Activated T-cell treated with anti-CD3 and anti-CD28 coated beads, Interleukin-2, amount 50 U/mL, for 1 hour (primary cell): ENCODE results near the gene TSPAN17.
"Not testable (repeated sequence)": the region's sequence is repeated elsewhere in the genome, so short reads cannot be mapped to it uniquely, and the experiment has no call there.

Experiments
- DNase-seq: peaks from one replicate; pipeline ENCODE4 v3.0.0-alpha.2; 2020

Gene TSPAN17

DNA sequence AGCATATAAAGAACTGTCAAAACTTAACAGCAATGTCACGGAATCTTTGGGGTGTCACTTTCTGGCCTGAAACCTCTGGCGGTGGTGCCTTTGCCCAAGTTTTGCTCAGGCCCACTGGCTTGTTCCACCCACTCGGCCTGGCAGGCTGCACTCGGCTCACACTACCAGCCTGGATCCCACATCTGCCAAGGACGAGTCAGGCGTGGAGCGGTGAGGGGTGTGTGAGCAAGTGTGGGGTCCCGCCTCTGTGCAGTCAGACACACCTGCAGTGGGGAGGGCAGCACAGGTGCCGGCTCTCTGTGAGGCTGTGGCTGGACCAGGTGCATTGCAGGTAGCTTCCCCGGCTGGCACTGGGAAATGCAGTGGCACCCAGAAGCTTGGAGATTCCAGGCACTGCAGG, 40.0 kb downstream of the TSPAN17 start:
- DNase-seq, result no peak

DNA sequence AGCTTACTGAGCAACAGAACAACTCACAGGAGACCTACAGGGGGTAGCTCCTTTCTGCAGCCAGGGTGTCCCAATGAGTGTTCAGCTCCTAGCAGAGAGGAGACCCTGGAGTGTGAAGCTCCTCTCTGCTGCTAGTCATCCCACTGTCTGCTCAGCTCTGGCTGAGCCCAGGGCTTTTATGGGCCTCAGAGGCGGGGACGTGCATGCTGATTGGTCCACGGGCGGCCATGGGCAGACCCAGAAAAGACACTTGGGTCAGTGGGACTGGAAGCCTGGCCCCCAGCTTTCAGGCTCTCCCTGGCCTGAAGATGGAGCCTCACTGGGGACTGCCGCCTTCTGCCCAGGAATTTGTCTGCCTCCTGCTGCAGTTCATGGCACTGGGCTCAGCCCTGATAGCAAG, 40.6 kb downstream of the TSPAN17 start:
- no peak for DNase-seq

DNA sequence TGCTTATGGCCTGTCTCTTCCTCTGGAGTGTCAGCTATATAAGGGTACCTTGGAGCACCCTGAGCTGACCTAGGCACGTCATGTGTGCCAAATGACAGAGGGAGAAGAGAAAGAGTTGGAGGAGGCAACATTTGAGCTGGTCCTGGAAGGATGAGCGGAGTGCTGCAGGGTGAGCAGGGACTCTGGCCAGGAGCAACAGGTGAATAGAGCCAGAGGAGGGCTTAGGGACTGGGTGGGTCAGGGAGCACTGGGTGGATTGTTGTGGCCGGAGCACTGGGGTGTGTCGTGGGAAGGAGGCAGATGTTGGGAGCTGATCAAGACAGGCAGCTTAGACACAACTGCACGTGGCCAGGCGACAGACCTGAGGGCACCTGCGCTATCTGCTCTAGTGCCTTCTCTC, 43.6 kb downstream of the TSPAN17 start:
- no peak for DNase-seq

DNA sequence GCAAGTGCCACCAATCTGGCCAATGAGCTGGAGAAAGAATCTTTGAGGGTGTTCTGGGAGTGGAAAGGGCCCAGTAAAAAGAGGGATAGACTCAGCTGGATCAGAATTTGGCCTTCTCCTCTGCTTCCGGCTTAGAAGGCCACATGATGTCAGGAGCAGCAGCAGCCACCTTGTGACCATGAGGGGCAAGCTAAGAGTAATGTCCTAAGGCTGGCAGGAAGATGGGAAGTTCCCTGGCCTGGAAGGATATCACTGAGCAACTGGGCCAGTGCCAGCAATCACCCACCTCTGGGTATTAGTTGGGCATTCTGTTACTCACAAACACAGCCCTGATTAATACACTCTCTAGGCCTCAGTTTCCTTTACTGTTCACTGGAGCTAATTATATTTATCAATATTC, 44.2 kb downstream of the TSPAN17 start:
- DNase-seq, result no peak

DNA sequence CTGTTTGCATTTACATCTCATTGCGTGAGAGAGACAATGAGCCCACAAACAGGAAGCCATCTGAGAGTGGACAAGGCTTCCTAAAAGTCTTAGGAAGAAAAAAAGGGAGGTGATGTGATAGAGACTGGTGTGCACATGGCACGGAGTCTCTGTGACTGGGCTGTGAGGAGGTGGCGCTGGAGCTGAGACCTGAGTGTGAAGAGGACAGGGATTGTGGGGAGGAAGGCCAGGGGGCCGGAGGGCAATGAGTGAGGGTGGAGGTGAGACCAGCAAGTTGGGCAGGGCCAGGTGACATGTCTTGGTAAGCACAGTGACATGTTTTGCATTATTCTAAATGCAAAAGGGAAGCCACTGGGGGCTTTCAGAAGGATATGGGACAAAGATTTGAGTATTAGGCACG, 45.0 kb downstream of the TSPAN17 start:
- no peak for DNase-seq

DNA sequence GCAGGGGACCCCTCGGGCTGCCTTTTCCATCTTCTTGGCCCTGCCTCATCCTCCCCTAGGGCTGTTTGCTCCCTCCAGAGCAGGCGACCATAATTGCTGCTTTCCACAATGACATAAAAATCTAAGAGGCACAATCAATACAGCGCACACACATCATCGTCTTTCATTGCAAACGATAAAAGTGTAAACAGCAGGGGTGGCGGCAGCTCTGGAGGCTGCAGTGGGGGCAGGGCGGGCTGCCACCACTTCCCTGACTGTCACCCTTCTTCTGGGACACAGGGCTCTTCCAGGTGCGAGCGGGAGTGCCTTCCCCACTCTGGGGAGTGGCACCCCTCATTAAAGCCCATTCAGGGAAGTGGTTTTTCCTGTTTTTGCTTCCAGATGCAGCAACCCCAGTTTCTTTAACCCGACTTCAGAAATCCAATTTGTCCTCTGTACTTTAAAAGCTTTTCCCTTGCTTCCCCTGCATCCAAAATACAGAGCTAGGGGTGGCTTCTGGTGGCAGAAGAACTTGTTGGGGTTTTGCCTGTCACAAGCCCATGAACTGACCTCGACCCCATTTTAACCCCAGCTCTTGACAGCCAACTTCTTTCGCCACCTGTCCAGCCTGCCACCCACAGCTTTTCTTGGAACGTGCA, 45.7 kb downstream of the TSPAN17 start:
- no peak for DNase-seq

DNA sequence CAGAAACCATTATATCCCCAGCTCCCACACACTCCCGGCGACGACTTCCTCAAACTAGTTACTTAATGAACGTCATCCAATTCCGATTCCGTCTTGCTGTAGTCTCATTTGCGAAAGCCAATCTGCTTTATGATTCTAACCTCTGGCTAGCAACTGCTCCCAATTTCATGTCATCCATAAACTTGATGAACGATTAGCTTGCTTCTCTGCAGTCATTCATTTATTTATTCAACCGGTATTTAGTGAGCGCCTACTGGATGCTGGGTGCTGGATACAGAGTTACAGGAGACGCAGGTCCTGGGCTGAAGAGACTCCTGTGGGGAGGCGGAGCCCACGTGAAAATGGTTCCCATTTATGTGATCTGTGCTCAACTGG, 46.2 kb downstream of the TSPAN17 start:
- DNase-seq, result no peak

DNA sequence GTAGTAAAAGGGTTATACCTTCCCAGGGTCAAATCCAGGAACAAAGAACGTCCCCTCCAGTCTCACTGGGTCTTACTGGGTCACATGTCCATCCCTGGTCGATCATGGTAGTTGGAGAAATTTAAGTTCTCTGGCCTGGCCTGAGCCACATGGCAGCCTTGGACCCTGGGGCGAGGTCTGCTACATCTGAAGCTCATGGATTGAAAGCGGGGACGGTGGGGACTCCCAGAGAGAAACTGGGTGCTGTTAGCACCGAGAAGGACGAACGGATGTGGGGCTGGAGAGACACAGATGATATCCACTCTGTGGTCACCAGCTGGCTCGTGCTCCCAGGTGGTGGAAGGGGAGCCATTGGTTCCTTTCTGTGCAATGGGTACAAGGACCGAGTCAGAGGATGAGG, 46.9 kb downstream of the TSPAN17 start:
- no peak for DNase-seq

DNA sequence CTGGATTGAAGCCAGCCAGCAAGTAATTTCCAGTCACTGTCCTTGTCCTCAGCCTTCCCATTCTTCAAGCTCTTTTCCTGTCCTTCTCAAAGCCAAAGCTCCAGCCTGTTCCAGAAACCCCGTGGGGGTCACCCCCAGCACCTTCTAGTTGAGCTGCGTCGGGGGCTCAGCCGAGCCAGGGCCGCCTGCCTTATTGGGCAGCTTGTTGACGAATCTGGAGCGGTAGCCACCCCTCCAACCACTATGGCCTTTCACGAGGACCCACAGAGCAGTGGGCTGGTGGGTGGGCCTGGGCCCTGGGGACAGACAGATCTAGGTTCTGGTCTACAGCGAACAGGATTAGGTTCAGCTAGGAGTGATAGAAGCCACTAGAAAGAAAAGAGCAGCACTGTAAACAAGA, 47.3 kb downstream of the TSPAN17 start:
- no peak for DNase-seq

DNA sequence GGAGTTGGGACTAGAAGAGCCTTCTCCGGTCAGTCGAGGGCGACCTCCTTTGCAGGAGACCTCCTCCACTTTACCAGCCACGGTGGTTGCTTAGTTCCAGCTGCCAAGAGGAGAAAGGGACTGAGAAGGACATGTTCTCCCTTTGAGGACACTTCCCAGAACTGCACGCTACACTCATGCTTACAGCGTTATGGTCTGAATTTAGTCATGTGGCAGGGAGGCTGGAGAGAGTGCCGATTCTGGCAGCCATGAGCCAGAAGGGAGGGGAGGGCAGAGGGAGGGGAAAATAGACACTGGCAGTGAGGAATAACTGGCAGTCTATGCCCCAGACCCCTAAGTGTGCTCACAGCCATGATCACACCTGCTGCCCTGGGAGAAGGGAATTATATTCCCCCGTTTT, 47.8 kb downstream of the TSPAN17 start:
- DNase-seq, result no peak

DNA sequence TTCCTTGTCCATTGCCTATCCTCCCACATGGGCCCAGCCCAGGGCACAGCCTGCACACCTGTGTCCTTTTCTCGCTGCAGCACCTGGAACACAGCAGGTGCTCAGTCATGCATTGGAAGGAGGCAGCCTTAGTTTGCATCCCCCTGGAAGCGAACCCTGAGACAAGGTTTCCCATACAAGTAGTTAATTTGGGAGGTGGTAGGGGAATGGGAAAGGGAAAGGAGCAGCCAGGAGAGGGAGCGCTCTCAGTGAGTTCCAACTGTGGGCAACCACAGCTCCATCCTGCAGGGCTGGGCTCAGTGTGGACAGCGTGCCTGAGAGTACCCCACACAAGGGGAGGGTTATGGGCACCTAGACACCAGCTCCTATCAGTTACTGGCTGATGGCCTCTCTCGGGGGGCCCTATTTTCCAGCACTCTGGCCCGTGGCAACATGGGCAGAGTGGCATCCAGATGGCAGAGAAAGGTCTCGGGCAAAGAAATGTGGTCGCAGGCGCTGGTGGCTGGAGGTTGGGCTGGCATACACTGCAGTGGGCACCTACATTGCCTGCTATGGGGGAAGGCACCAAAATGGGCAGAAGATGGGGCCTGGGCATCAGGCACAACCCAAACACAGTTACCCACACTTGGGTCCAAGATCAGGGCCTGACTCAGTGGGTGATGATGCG, 50.1 kb downstream of the TSPAN17 start:
- DNase-seq, result no peak

DNA sequence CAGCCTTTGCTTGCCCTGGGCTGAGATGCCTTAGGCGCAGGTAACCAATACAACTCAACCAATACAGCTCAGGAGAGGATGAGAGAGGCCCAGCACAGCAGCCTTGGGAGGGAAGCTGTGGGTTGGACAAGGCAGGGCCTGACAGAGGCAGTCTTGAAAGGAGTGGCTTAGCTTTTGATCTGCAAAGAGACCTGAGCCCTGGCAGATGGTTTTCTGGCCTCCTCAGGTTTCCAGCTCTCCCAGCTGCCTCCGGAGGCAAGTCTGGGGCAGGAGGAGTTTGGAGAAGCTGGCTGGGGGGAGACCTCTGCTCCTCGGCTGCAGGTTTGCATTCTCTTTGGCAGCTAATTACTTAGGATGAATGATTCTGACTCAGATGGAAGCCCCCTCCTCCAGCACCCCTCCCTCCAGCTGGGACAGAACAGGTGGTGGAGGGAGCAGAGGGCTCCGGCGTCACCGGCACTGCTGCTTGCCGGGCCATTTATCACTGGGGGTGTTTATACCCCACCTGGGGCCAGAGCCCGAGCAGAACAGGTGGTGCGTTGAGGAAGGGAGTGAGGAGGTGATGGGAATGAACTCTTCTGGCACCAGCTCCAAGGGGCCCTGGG, 50.8 kb downstream of the TSPAN17 start:
- DNase-seq, result no peak

DNA sequence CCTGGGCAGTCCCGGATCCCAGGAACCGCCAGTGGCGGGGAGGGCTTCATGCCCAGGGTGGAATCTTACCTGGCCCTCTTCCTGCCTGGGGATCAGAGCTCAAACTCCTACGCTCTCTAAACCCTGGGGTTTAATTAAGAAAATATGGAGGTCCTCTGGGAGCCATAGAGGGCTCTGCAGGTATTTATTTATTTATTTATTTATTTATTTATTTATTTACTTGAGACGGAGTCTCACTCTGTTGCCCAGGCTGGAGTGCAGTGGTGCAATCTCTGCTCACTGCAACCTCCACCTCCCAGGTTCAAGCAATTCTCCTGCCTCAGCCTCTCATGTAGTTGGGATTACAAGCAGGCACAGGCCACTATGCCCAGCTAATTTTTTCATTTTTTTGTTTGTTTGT, 52.2 kb downstream of the TSPAN17 start:
- not testable (repeated sequence) for DNase-seq

DNA sequence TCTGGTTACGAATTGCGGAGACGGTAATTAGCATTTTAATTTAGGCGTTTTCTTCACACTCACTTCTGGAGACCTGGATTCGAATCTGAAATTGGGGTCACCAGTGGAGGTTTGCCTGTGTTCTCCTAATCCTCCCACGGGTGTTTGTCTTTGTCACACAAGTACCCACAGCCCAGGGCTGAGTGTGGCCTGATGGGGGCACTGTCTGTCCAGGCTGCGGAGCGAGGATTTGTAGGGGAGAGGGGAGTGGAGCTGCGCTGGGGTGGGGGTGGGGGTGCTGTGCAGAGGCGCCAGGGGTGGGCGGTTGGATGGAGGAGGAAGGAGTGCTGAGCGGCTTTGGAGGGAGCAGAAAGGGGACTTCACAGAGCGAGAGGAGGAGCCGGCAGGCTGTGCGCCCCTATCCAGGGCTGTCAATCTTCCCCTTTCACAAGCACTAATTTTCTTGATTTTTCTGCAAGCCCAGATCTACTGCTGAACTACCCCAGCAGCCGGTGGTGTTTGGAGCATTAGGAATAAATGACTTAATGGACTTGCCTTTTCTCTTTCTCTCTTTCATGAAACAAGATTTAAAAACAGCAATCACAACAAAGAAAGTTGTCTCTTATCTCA, 53.1 kb downstream of the TSPAN17 start:
- DNase-seq, result no peak

DNA sequence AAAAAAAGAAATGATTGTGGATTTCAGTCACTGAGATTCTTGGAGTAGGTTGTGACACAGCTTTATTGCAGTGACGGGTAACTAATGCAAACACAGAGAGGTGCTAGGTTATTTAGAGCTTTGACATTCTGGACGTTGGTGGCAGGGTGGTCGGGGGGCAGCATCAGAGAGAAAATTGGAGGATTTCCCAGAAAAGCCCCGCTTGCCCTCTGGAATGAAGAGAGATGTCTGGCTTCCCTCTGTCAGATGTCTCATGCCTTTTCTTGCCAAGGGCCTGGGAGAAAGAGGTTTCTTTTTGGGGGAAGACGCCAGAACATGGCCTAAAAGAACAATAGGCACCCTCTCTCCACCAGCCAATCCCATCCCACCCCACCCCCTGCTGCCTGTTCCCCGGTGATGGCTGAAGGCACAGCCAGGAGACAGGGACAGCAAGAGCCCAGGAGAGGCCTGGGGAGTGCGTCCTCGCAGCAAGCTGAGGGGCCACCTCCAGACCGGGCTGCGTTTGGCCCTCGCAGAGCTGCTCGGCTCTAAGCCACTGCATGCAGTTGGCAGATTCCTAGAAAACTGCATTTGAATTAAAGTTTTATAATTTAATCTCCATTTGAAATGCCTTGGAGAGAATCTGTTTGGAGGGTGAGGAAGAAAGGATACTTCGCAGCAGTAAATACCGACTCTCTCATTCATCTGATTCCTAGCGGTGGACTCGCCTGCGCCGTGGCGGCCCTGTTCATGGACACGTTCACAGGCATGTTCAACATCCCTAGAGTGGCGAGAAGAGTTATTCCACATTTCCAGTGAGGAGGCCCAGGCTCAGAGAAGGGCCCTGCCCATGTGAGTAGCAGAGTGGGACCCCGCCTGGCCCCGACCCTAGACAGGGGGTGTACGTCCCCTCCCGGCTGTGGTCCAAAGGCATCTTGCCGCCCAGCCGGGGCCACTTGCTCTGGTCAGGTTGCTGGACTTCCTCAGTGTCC, 55.7 kb downstream of the TSPAN17 start:
- DNase-seq, result no peak

DNA sequence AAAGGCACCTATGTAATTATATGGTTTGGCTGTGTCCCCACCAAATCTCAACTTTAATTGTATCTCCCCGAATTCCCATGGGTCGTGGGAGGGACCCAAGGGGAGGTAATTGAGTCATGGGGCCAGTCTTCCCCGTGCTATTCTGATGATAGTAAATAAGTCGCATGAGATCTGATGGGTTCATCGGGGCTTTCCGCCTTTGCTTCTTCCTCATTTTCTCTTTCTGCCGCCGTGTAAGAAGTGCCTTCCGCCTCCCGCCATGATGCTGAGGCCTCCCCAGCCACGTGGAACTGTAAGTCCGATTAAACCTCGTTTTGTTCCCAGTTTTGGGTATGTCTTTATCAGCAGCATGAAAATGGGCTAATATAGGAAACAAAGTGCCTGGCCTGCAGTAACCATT, 56.6 kb downstream of the TSPAN17 start:
- no peak for DNase-seq

DNA sequence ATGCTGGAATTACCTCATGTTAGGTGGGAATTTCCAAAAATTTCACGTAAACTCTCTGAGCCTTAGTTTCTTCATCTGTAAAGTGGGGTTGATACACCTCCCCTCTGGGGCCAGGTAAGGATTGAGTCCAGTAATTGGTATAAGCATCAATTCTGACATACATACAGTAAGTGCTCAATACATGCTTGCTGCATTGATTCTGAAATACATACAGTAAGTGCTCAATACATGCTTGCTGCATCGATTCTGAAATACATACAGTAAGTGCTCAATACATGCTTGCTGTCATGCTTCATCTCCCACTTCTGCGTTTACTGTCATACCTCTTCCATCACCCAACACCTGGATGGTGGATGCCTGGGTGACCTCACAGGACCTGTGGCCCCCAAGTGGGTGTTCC, 57.1 kb downstream of the TSPAN17 start:
- no peak for DNase-seq

DNA sequence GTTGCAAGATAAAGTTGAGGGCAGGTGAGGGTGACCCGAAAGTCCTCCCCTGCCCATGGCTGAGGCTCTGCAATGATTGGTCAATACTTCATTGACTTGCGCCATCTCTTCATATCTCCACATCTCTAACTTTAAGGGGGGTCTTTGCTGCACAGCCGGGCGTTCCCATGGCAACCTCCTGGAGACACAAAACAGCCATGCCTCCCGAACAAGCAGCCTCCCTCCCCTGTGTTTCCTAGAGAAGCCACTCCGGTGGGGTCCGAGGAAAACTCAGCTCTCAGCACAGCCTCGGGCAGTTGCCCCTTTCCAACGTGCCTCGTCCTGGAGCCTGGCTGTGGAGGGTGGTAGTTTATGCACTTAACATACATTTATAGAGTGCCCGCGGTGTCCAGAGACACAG, 57.5 kb downstream of the TSPAN17 start:
- no peak for DNase-seq
